Ishikawa (cell line): Measurements from ENCODE around the gene HIPK1.

ENCODE experiments used
- CEBPB ChIP-seq: IDR thresholded peaks from 2 replicates; pipeline ENCODE4 v1.6.1; 2012
- CREB1 ChIP-seq: IDR thresholded peaks from 2 replicates; pipeline ENCODE4 v1.6.1; 2012; ENCODE audit warnings: low read depth
- EGR1 ChIP-seq: IDR thresholded peaks from 2 replicates; pipeline ENCODE4 v1.6.1; 2012
- EP300 ChIP-seq: IDR thresholded peaks from 2 replicates; pipeline ENCODE4 v1.6.1; 2012; ENCODE audit warnings: borderline replicate concordance
- FOXM1 ChIP-seq: IDR thresholded peaks from 2 replicates; pipeline ENCODE4 v1.6.1; 2012; ENCODE audit warnings: low read depth, borderline replicate concordance
- NFIC ChIP-seq: IDR thresholded peaks from 2 replicates; pipeline ENCODE4 v1.6.1; 2012
- RAD21 ChIP-seq: IDR thresholded peaks from 2 replicates; pipeline ENCODE4 v1.6.1; 2012; ENCODE audit warnings: low read depth
- REST ChIP-seq: IDR thresholded peaks from 2 replicates; pipeline ENCODE4 v1.6.1; 2012; ENCODE audit warnings: low read depth, mild to moderate bottlenecking
- TAF1 ChIP-seq: IDR thresholded peaks from 2 replicates; pipeline ENCODE4 v1.6.1; 2012; ENCODE audit warnings: low read depth, mild to moderate bottlenecking
- TCF12 ChIP-seq: IDR thresholded peaks from 2 replicates; pipeline ENCODE4 v1.6.1; 2012; ENCODE audit warnings: low read depth
- TEAD4 ChIP-seq: IDR thresholded peaks from 2 replicates; pipeline ENCODE4 v1.6.1; 2012
- YY1 ChIP-seq: IDR thresholded peaks from 2 replicates; pipeline ENCODE4 v1.6.1; 2012; ENCODE audit warnings: low read depth
- ZBTB7A ChIP-seq: IDR thresholded peaks from 2 replicates; pipeline ENCODE4 v1.6.1; 2012; ENCODE audit warnings: low read depth
- TF ChIP-seq, protein P1 (sequence below): IDR thresholded peaks from 2 replicates; pipeline ENCODE4 v1.6.1; 2012
- TF ChIP-seq, protein P2 (sequence below): IDR thresholded peaks from 2 replicates; pipeline ENCODE4 v1.6.1; 2012

The HIPK1 gene

DNA sequence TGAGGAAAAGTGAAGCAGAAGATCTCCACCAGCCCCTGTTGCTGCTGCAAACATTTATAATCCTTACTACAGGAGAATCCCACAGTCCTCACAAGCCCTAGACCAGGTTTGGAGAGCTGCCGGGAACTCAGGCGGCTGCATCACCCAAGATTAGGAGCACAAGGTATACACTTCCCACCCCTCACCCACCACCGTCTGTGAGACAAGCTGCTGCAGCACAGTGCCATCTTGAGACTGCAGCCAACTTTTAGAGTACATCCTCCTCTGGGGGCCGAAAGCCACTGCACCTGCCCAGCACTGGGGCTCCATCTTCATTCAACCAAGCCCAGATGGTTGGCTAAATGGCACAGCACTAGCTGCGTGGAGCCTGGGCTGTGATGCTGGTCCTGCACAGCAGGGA, 63.9 kb downstream of the HIPK1 start:
- TF ChIP-seq REST (no peak), CEBPB (no peak), YY1 (no peak), EP300 (no peak), CREB1 (no peak), TCF12 (no peak), TAF1 (no peak), RAD21 (no peak)
- TF ChIP-seq, protein P1, sequence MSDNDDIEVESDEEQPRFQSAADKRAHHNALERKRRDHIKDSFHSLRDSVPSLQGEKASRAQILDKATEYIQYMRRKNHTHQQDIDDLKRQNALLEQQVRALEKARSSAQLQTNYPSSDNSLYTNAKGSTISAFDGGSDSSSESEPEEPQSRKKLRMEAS, result no peak

GRCh38 chr1:113993766-113994165, 64.6 kb downstream of the HIPK1 start:
- no peak for TF ChIP-seq CREB1
- no peak for TF ChIP-seq EP300
- TF ChIP-seq EGR1, result no peak
- TF ChIP-seq TCF12, result no peak
- TF ChIP-seq, protein P2, sequence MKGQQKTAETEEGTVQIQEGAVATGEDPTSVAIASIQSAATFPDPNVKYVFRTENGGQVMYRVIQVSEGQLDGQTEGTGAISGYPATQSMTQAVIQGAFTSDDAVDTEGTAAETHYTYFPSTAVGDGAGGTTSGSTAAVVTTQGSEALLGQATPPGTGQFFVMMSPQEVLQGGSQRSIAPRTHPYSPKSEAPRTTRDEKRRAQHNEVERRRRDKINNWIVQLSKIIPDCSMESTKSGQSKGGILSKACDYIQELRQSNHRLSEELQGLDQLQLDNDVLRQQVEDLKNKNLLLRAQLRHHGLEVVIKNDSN, result no peak
- TF ChIP-seq CEBPB, result no peak
- no peak for TF ChIP-seq FOXM1
- TF ChIP-seq, protein P1, result no peak
- no peak for TF ChIP-seq YY1
- no peak for TF ChIP-seq TAF1

GRCh38 chr1:113995382-113995781, 66.3 kb downstream of the HIPK1 start:
- TF ChIP-seq CREB1 (no peak), ZBTB7A (no peak), NFIC (no peak), TCF12 (no peak), YY1 (no peak), FOXM1 (no peak)
- TF ChIP-seq, protein P1, result no peak

GRCh38 chr1:113998361-113998760, 69.2 kb downstream of the HIPK1 start:
- no peak for TF ChIP-seq NFIC
- TF ChIP-seq REST, result no peak
- TF ChIP-seq TAF1, result no peak
- TF ChIP-seq RAD21, result no peak
- no peak for TF ChIP-seq TEAD4
- TF ChIP-seq EGR1, result no peak
- no peak for TF ChIP-seq EP300
- TF ChIP-seq, protein P1, result no peak
- no peak for TF ChIP-seq FOXM1
- no peak for TF ChIP-seq ZBTB7A
- no peak for TF ChIP-seq CREB1
- no peak for TF ChIP-seq YY1
- no peak for TF ChIP-seq TCF12
- TF ChIP-seq, protein P2, result no peak
- no peak for TF ChIP-seq CEBPB

DNA sequence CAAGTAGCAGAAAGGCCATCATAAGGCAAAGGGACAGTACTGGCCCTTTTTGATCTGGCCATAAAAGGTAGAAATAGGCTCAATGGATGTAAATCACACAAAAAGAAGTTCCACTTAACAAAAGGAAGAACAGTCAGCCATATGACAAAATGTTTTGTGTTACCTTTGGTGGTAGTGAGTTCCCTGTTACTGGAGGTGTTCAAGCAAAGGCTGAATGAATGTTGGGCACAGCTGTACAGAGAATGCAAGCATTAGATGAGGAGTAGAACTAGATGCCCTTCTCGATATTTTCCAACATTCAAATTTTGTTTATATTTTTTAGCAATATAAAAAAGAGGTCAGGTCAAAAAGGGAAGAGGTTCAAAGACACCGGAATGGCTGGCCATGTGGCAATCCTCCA, 70.1 kb downstream of the HIPK1 start:
- TF ChIP-seq TEAD4, result no peak
- TF ChIP-seq TAF1, result no peak
- TF ChIP-seq NFIC, result no peak
- TF ChIP-seq CREB1, result no peak
- no peak for TF ChIP-seq CEBPB

- TF ChIP-seq ZBTB7A (no peak), TCF12 (no peak), CEBPB (no peak), TAF1 (no peak), RAD21 (no peak), TEAD4 (no peak), NFIC (no peak), REST (no peak), YY1 (no peak), FOXM1 (no peak), EGR1 (no peak), CREB1 (no peak), EP300 (no peak)
- TF ChIP-seq, protein P1, result no peak
- TF ChIP-seq, protein P2, result no peak
Measured at GRCh38 chr1:113999799-114000198, 70.7 kb downstream of the HIPK1 start.
